CD1c-positive myeloid dendritic cell (primary cell): ENCODE results near the gene TRAF3.
A peak's percentile ranks its signal among the peaks of the same experiment; 100 is the strongest.
"Not testable (repeated sequence)": the region's sequence is repeated elsewhere in the genome, so short reads cannot be mapped to it uniquely, and the experiment has no call there.

Experiments
- DNase-seq: peaks from one replicate; pipeline ENCODE4 v3.0.0-alpha.2; 2016; ENCODE audit errors: extremely low spot score

TRAF3 gene

DNA sequence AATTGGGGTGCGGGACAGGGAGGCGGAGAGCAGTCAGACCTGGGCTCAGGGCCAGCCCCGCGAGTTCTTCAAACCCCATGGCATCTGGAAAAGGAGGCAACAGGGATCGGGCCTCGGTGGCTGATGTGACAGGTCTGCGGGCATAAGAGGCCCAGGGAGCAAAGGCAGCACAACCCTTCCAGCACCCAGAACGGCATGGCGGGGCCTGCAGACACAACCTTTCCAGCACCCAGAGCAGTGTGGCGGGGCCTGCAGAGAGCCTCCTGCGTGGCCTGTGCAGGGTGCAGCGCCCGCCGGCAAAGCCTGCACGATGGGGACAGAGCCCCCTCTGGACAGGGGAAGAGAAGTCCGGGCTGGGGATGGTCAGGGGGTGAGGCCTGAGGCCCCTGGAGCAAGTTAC, 26.2 kb upstream of the TRAF3 start:
- no peak for DNase-seq

- DNase-seq = peak; percentile 16
These were observed 24.9 kb upstream of the TRAF3 start for GRCh38 chr14:102752239-102752847.

- no peak for DNase-seq
These were observed 22.6 kb upstream of the TRAF3 start for GRCh38 chr14:102754370-102755262.

- DNase-seq = no peak
These were observed 19.6 kb upstream of the TRAF3 start for GRCh38 chr14:102757646-102758045.

DNA sequence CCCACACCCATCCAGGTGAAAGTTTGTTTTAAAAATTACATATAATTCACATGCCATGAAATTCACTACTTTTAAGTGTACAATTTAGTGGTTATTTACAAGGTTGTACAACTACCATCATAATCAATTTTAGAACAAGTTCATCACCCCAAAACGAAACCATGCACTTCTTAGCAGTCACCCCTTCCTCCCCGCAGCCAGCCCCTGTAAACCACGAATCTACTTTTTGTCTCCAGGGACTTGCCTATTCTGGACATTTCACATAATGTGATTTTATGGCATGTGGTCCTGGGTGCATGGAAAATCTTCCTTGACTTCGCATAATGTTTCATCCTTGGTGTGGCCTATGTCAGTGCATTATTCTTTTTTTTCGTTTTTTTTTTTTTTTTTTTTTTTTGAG, 19.2 kb upstream of the TRAF3 start:
- no peak for DNase-seq

GRCh38 chr14:102759456-102760187, 17.6 kb upstream of the TRAF3 start:
- no peak for DNase-seq

- DNase-seq = peak; percentile 39
These were observed 16.6 kb upstream of the TRAF3 start for GRCh38 chr14:102760496-102761193.

- no peak for DNase-seq
These were observed 16.0 kb upstream of the TRAF3 start for GRCh38 chr14:102761206-102761605.

GRCh38 chr14:102764220-102764671, 13.0 kb upstream of the TRAF3 start:
- peak; percentile 27 for DNase-seq

- DNase-seq = not testable (repeated sequence)
These were observed 11.5 kb upstream of the TRAF3 start for GRCh38 chr14:102765770-102766169.

- DNase-seq = peak; percentile 91
These were observed 8.8 kb upstream of the TRAF3 start for GRCh38 chr14:102768223-102769048.

GRCh38 chr14:102769049-102769327, 8.3 kb upstream of the TRAF3 start:
- no peak for DNase-seq

GRCh38 chr14:102770147-102771123, 6.8 kb upstream of the TRAF3 start:
- DNase-seq = no peak

- DNase-seq = no peak
These were observed 6.1 kb upstream of the TRAF3 start for GRCh38 chr14:102771144-102771543.

GRCh38 chr14:102772781-102773570, 4.3 kb upstream of the TRAF3 start:
- DNase-seq = no peak

DNA sequence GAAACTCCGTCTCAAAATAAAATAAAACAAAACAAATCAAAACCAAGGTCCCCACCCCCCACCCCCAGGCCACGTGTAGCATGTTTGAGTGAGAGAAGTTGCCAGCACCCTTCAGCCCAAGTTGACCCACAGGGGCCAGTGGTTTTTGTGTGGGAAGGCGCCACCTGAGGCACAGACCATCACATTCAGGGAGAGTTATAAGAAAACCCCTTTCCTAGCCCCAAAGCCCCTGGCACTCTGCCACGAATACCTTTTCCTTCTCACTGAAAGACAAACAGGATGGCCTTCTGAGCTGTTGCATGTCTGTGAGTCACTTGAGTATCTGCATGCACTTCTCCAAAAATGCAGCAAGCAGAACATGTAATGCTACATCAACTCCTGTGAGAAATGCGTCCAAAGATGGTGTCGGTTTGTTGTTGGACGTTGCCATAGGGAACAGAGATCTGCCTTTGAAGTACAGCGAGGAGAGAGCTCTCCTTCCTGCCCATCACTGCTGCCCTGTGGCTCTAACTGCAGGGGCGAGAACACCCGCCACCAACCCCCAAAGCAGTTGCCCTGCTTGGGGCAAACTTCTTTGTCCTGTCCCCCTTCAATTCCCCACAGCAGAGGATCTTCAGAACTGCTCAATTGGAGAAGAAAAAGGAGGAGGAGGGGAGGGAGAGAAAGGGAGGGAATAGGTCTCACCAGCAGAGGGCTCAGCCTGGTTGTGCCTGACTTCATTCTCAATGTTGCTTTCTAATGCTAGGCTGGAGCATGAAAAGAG, 2.7 kb upstream of the TRAF3 start:
- peak; percentile 93 for DNase-seq

GRCh38 chr14:102775855-102776760, 1.1 kb upstream of the TRAF3 start:
- peak; percentile 79 for DNase-seq
